PC-9 (cell line): ENCODE measurements around the gene CYGB. TPM values are rescaled to one million over a fixed set of nuclear protein-coding genes. Genes with fewer than 3 reads are reported as not detected.
A peak's percentile ranks its signal among the peaks of the same experiment; 100 is the strongest.

Source experiments
- BruUV-seq: library from RNA; stranded (reverse); fragments of 400-500 nt; replicated peaks from 2 replicates; lab custom pipeline; 2021; lab: Mats Ljungman, UMichigan
- CTCF ChIA-PET: fragments of 300-600 bp; sonication (Branson Sonifier 250); formaldehyde crosslinking; loops from one replicate; lab custom pipeline; 2022; ENCODE audit warnings: antibody characterized with exemption; lab: Charles Lee
- POLR2A ChIA-PET: fragments of 300-600 bp; sonication (Branson Sonifier 250); formaldehyde crosslinking; loops from one replicate; lab custom pipeline; 2022; ENCODE audit warnings: antibody characterized with exemption; ENCODE audit not compliant: unreplicated experiment; lab: Charles Lee
- DNase-seq, 2 experiments: peaks; one replicate each; pipeline versions ENCODE4 v3.0.0 to v3.0.0-alpha.2; 2015 to 2022; ENCODE audit warnings: mixed read lengths in 1 of 2
- H2AFZ ChIP-seq: fragments of 200-600 bp; sonication (generic); 2 replicates; pipeline ENCODE4 v1.8.1; 2017; ENCODE audit warnings: antibody characterized with exemption
- H3F3A ChIP-seq: fragments of 200-600 bp; sonication (generic); 2 replicates; pipeline ENCODE4 v1.8.1; 2017; ENCODE audit warnings: antibody characterized with exemption, mild to moderate bottlenecking, low read depth; ENCODE audit not compliant: insufficient read depth
- H3K27ac ChIP-seq: fragments of 200-600 bp; sonication (generic); 2 replicates; pipeline ENCODE4 v1.6.1; 2016; ENCODE audit warnings: mixed run types
- H3K27me3 ChIP-seq: fragments of 200-600 bp; sonication (generic); 2 replicates; pipeline ENCODE4 v1.6.1; 2016; ENCODE audit warnings: low read depth, mixed run types; ENCODE audit not compliant: insufficient read depth
- H3K36me3 ChIP-seq: fragments of 200-600 bp; sonication (generic); 2 replicates; pipeline ENCODE4 v1.6.1; 2016; ENCODE audit warnings: low read depth, mixed run types
- H3K4me1 ChIP-seq: fragments of 200-600 bp; sonication (generic); replicated peaks from 2 replicates; pipeline ENCODE4 v1.6.1; 2016; ENCODE audit warnings: mixed run types; ENCODE audit not compliant: insufficient read depth
- H3K4me2 ChIP-seq: fragments of 200-600 bp; sonication (generic); 2 replicates; pipeline ENCODE4 v1.6.1; 2017; ENCODE audit warnings: mixed run types
- H3K4me3 ChIP-seq: fragments of 200-600 bp; sonication (generic); 2 replicates; pipeline ENCODE4 v1.6.1; 2016; ENCODE audit warnings: mixed run types
- H3K79me2 ChIP-seq: fragments of 200-600 bp; sonication (generic); 2 replicates; pipeline ENCODE4 v1.6.1; 2017; ENCODE audit warnings: low read depth, mixed run types
- H3K9me2 ChIP-seq: fragments of 200-600 bp; sonication (generic); 2 replicates; pipeline ENCODE4 v1.8.1; 2017; ENCODE audit warnings: mild to moderate bottlenecking; ENCODE audit not compliant: insufficient read depth
- H3K9me3 ChIP-seq: fragments of 200-600 bp; sonication (generic); 2 replicates; pipeline ENCODE4 v1.8.1; 2016; ENCODE audit warnings: low read depth; ENCODE audit not compliant: insufficient read depth
- H4K20me1 ChIP-seq: fragments of 200-600 bp; sonication (generic); 2 replicates; pipeline ENCODE4 v1.8.1; 2017; ENCODE audit not compliant: insufficient read depth
- EZH2 ChIP-seq: fragments of 200-600 bp; sonication (generic); IDR thresholded peaks from 2 replicates; pipeline ENCODE4 v1.8.0; 2017; ENCODE audit warnings: antibody characterized with exemption, low read depth
- intact Hi-C: fragments of 100-400 bp; cut with micrococcal nuclease; formaldehyde crosslinking; loops from one replicate; pipeline ENCODE4 v1.10.0; 2022; ENCODE audit not compliant: unreplicated experiment
- total RNA-seq: library from RNA; stranded (reverse); gene quantifications from 2 replicates; pipeline ENCODE4 v1.2.3, GENCODE V29; 2021
- TF ChIP-seq, protein P1 (sequence below): fragments of 200-600 bp; sonication (generic); conservative IDR thresholded peaks from 2 replicates; pipeline ENCODE4 v1.6.1; 2017; ENCODE audit warnings: mixed run types, antibody characterized with exemption, mild to moderate bottlenecking, moderate library complexity

CYGB gene
- total RNA-seq, 1 experiment from 2014 or later = 1.1 TPM

DNA sequence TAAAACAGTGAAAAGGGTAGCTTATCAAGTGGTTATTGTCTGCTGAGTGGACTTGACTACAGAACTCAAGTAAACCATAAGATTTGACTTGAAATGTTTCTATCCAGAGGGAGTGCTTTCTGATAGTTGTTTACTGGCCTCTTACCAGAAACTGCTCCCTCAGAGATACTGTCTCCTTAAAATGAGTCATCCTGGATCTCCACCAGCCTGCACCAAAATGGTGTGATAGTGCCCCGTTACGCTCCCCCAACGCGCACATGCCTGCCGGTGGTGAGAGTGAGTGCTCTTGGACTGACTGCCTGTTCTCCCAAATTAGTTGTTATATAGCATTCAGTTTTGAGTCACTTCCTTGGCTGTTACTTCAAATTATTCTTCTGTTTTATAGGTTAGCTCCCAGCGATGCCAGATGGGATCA, 25.2 kb upstream of the CYGB start:
- H3K4me1 ChIP-seq = peaks cover 23% of the 10 kb centered on the region
- no peak for DNase-seq
- ChIA-PET CTCF (interaction anchor here (0.6 to 0.7 kb wide), 2 partner anchors 22 to 37 kb away, joined by 4 to 7 read pairs; no protein-coding TSS in a partner anchor), POLR2A (interaction anchor here (0.6 kb wide), 1 partner anchor 16 kb away, joined by 3 read pairs; no protein-coding TSS in a partner anchor)
- H3K27me3 ChIP-seq = no peaks in the 10 kb centered on the region
- peaks cover 56% of the 10 kb centered on the region for H4K20me1 ChIP-seq
- no peak overlapping the region for H3K27ac ChIP-seq
- no peak overlapping the region for H2AFZ ChIP-seq
- H3K79me2 ChIP-seq = peaks cover 50% of the 10 kb centered on the region
- H3F3A ChIP-seq = peaks cover 53% of the 10 kb centered on the region
- no peak overlapping the region for H3K4me2 ChIP-seq
- no peak overlapping the region for H3K4me3 ChIP-seq
- no TSS peak for BruUV-seq
- intact Hi-C loops = no loop called here
- no peaks in the 10 kb centered on the region for H3K9me3 ChIP-seq
- no peak for TF ChIP-seq EZH2
- TF ChIP-seq, protein P1, sequence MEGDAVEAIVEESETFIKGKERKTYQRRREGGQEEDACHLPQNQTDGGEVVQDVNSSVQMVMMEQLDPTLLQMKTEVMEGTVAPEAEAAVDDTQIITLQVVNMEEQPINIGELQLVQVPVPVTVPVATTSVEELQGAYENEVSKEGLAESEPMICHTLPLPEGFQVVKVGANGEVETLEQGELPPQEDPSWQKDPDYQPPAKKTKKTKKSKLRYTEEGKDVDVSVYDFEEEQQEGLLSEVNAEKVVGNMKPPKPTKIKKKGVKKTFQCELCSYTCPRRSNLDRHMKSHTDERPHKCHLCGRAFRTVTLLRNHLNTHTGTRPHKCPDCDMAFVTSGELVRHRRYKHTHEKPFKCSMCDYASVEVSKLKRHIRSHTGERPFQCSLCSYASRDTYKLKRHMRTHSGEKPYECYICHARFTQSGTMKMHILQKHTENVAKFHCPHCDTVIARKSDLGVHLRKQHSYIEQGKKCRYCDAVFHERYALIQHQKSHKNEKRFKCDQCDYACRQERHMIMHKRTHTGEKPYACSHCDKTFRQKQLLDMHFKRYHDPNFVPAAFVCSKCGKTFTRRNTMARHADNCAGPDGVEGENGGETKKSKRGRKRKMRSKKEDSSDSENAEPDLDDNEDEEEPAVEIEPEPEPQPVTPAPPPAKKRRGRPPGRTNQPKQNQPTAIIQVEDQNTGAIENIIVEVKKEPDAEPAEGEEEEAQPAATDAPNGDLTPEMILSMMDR = no peak
- H3K9me2 ChIP-seq = no peaks in the 10 kb centered on the region
- peaks cover 18% of the 10 kb centered on the region for H3K36me3 ChIP-seq

DNA sequence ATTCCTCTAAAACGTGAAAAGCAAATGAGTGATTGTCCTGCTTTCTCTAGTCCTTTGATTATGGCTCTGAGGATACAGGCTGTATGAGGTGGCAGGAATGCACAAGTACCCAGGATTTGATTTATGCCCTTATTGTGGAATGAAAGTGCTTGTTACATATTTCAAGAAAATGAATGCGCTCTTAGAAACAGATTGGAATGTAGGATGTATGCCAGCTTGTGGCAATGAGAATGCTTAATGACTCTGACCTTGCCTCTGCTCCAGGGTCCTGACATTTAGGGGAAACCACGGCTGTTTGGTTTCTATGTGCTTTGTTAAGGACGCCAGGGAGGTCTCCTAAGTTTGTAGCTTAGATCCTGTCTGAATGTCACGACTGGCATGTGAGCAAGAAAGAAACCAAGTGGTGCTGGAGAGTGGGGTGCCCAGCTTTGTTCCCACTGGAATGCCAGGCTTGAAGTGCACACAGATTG, 24.3 kb upstream of the CYGB start:
- TF ChIP-seq, protein P1 = no peak
- no peak for TF ChIP-seq EZH2
- ChIA-PET CTCF (interaction anchor here (0.7 kb wide), 1 partner anchor 23 kb away, joined by 4 read pairs; no protein-coding TSS in a partner anchor), POLR2A (interaction anchor here (0.6 to 0.7 kb wide), 3 partner anchors 17 to 62 kb away, joined by 3 to 10 read pairs (median 3); no protein-coding TSS in a partner anchor)
- peaks cover 18% of the 10 kb centered on the region for H3K36me3 ChIP-seq
- no peak overlapping the region for H3K4me3 ChIP-seq
- H3K9me2 ChIP-seq = no peaks in the 10 kb centered on the region
- H3F3A ChIP-seq = peaks cover 46% of the 10 kb centered on the region
- no peak overlapping the region for H3K27ac ChIP-seq
- intact Hi-C loops = no loop called here
- H2AFZ ChIP-seq = no peak overlapping the region
- BruUV-seq = no TSS peak
- H4K20me1 ChIP-seq = peaks cover 52% of the 10 kb centered on the region
- DNase-seq = no peak
- H3K79me2 ChIP-seq = peaks cover 52% of the 10 kb centered on the region
- H3K27me3 ChIP-seq = no peaks in the 10 kb centered on the region
- peaks cover 23% of the 10 kb centered on the region for H3K4me1 ChIP-seq
- H3K4me2 ChIP-seq = peak overlapping the region; percentile 99; the same call in 1 of the 2 replicates
- H3K9me3 ChIP-seq = no peaks in the 10 kb centered on the region

- H3K9me3 ChIP-seq = no peaks in the 10 kb centered on the region
- H3K27ac ChIP-seq = no peak overlapping the region
- BruUV-seq = no TSS peak
- peaks cover 56% of the 10 kb centered on the region for H3K79me2 ChIP-seq
- H3K9me2 ChIP-seq = no peaks in the 10 kb centered on the region
- intact Hi-C loops = no loop called here
- H2AFZ ChIP-seq = no peak overlapping the region
- H3F3A ChIP-seq = peaks cover 42% of the 10 kb centered on the region
- ChIA-PET POLR2A (interaction anchor here (0.6 kb wide), 1 partner anchor 62 kb away, joined by 3 read pairs; no protein-coding TSS in a partner anchor), CTCF (no interaction called here)
- H3K4me1 ChIP-seq = peaks cover 27% of the 10 kb centered on the region
- peaks cover 18% of the 10 kb centered on the region for H3K36me3 ChIP-seq
- TF ChIP-seq EZH2 = no peak
- TF ChIP-seq, protein P1 = no peak
- no peaks in the 10 kb centered on the region for H3K27me3 ChIP-seq
- no peak overlapping the region for H3K4me3 ChIP-seq
- peak overlapping the region; percentile 99; the same call in 1 of the 2 replicates for H3K4me2 ChIP-seq
- no peak for DNase-seq
- H4K20me1 ChIP-seq = peaks cover 52% of the 10 kb centered on the region
These were observed 23.8 kb upstream of the CYGB start for GRCh38 chr17:76561332-76561731.
